Endothelial cell of umbilical vein (primary cell): ENCODE data around the gene SPEF2. TPM values are rescaled to one million over a fixed set of nuclear protein-coding genes. Genes with fewer than 3 reads are reported as not detected.

Source experiments
- BruUV-seq: library from RNA; stranded (reverse); fragments of 400-500 nt; replicated peaks from 2 replicates; lab custom pipeline; 2021; lab: Mats Ljungman, UMichigan
- CTCF ChIA-PET: fragments of 300-600, 350-600 bp; sonication (Branson Sonifier 250); formaldehyde crosslinking; loops from one replicate; lab custom pipeline; 2021; ENCODE audit warnings: antibody characterized with exemption, inconsistent platforms; lab: Charles Lee
- POLR2A ChIA-PET: fragments of 300-600, 350-600 bp; sonication (Branson Sonifier 250); formaldehyde crosslinking; loops from one replicate; lab custom pipeline; 2021; ENCODE audit warnings: antibody characterized with exemption, inconsistent platforms; lab: Charles Lee
- DNase-seq: peaks from one replicate; pipeline ENCODE4 v3.0.0-alpha.2; 2011; ENCODE audit warnings: low read depth, low spot score
- FAIRE-seq: peaks from 2 replicates; lab custom pipeline; 2011; peaks lifted over from hg19 to GRCh38; lab: Jason Lieb, UNC
- H2AFZ ChIP-seq: 2 replicates; pipeline ENCODE4 v1.6.0; 2012; ENCODE audit warnings: low read depth, low read length, control low read depth, inconsistent platforms
- H3K27ac ChIP-seq: 2 replicates; pipeline ENCODE4 v1.5.1; 2011; ENCODE audit warnings: low read depth, mild to moderate bottlenecking, control low read depth, low read length, moderate library complexity; ENCODE audit not compliant: insufficient read depth
- H3K27me3 ChIP-seq, 2 experiments: 2 replicates each; pipeline versions ENCODE4 v1.6.0 to v1.6.1; 2011; ENCODE audit warnings: low read length in 2 of 2, mixed read lengths in 1 of 2; ENCODE audit not compliant: control insufficient read depth in 2 of 2, insufficient read depth in 2 of 2
- H3K36me3 ChIP-seq, 2 experiments: 2 replicates in 1 of 2; 3 replicates in 1 of 2; pipeline ENCODE4 v1.5.1; 2011; ENCODE audit warnings: low read length in 2 of 2, mild to moderate bottlenecking in 1 of 2, moderate library complexity in 1 of 2; ENCODE audit not compliant: control insufficient read depth in 2 of 2, insufficient read depth in 2 of 2; ENCODE audit errors: extremely low read depth in 1 of 2
- H3K4me1 ChIP-seq: 3 replicates; pipeline ENCODE4 v1.5.1; 2011; ENCODE audit warnings: mild to moderate bottlenecking, low read length; ENCODE audit not compliant: control insufficient read depth, insufficient read depth; ENCODE audit errors: extremely low read depth
- H3K4me2 ChIP-seq: 2 replicates; pipeline ENCODE4 v1.6.1; 2011; ENCODE audit warnings: low read length, control low read depth, mixed read lengths; ENCODE audit not compliant: insufficient read depth
- H3K4me3 ChIP-seq, 3 experiments: fragments of 200-600 bp in 1 of 3; sonication (generic), shearing (Covaris generic) in 1 of 3; replicated peaks in 1 of 3; 2 replicates each; pipeline ENCODE4 v1.5.1; 2011 to 2016; ENCODE audit warnings: control low read depth in 3 of 3, low read length in 3 of 3, mild to moderate bottlenecking in 2 of 3, inconsistent platforms in 1 of 3, low read depth in 1 of 3, moderate library complexity in 1 of 3; ENCODE audit not compliant: insufficient read depth in 1 of 3
- H3K79me2 ChIP-seq: 2 replicates; pipeline ENCODE4 v1.6.0; 2012; ENCODE audit warnings: low read length, inconsistent platforms; ENCODE audit not compliant: control insufficient read depth, insufficient read depth
- H3K9ac ChIP-seq: replicated peaks from 2 replicates; pipeline ENCODE3; 2011; ENCODE audit warnings: low read length, control low read depth; ENCODE audit not compliant: insufficient read depth; ENCODE audit errors: extremely low read depth
- H3K9me1 ChIP-seq: replicated peaks from 3 replicates; pipeline ENCODE4 v1.6.0; 2011; ENCODE audit warnings: mild to moderate bottlenecking, low read length; ENCODE audit not compliant: control insufficient read depth, insufficient read depth; ENCODE audit errors: extremely low read depth
- H3K9me3 ChIP-seq: replicated peaks from 2 replicates; pipeline ENCODE4 v1.5.1; 2012; ENCODE audit warnings: low read length, inconsistent platforms; ENCODE audit not compliant: control insufficient read depth, insufficient read depth
- H4K20me1 ChIP-seq: replicated peaks from 2 replicates; pipeline ENCODE3; 2011; ENCODE audit warnings: mild to moderate bottlenecking, low read length; ENCODE audit not compliant: control insufficient read depth, insufficient read depth; ENCODE audit errors: extremely low read depth
- EZH2 ChIP-seq: IDR thresholded peaks from 2 replicates; pipeline ENCODE4 v1.6.1; 2012; ENCODE audit warnings: borderline replicate concordance, low read depth, mild to moderate bottlenecking, moderate library complexity, low read length, inconsistent platforms; ENCODE audit not compliant: severe bottlenecking
- FOS ChIP-seq: IDR thresholded peaks from 2 replicates; pipeline ENCODE4 v1.6.1; 2011; ENCODE audit warnings: mild to moderate bottlenecking, low read length, moderate library complexity, borderline replicate concordance; ENCODE audit not compliant: insufficient read depth
- GATA2 ChIP-seq: IDR thresholded peaks from 2 replicates; pipeline ENCODE4 v1.7.0; 2011; ENCODE audit warnings: low read depth, mild to moderate bottlenecking, moderate library complexity, mixed read lengths, low read length; ENCODE audit not compliant: insufficient read length, insufficient read depth
- JUN ChIP-seq: IDR thresholded peaks from 2 replicates; pipeline ENCODE4 v1.6.1; 2011; ENCODE audit warnings: borderline replicate concordance, low read depth; ENCODE audit not compliant: insufficient read length, insufficient read depth
- MYC ChIP-seq: IDR thresholded peaks from one replicate; pipeline ENCODE4 v1.6.1; 2011; ENCODE audit warnings: mild to moderate bottlenecking, low read depth, low read length
- dilution Hi-C: fragments of 300-500 bp; cut with MboI; formaldehyde crosslinking; loops from one replicate; pipeline ENCODE4 v1.15.0; 2019; ENCODE audit warnings: low sequenced_read_pairs; ENCODE audit not compliant: extremely low pct_ligation_motif_present
- intact Hi-C: fragments of 100-400 bp; cut with micrococcal nuclease; formaldehyde crosslinking; loops from one replicate; pipeline ENCODE4 v1.10.0; 2022
- polyA plus RNA-seq, 4 experiments: library from polyadenylated mRNA; depleted of rRNA in 3 of 4; stranded (reverse) in 3 of 4; unstranded in 1 of 4; fragments of >200 nt; gene quantifications; 2 replicates each; pipeline versions ENCODE4 v1.2.1 to v1.2.3, GENCODE V29; 2011 to 2012; ENCODE audit warnings: missing spikeins in 1 of 4
- total RNA-seq: library from RNA; stranded (reverse); gene quantifications from 2 replicates; pipeline ENCODE4 v1.2.3, GENCODE V29; 2021
- TF ChIP-seq, protein P1 (sequence below): IDR thresholded peaks from 2 replicates; pipeline ENCODE4 v1.6.1; 2011; ENCODE audit not compliant: insufficient read depth, insufficient read length

The SPEF2 gene
- total and polyA plus RNA-seq, 2 donors (not counting 3 experiments of a cell fraction or from before 2014, with no cell fraction given) = 0.28 to 0.73 TPM

DNA sequence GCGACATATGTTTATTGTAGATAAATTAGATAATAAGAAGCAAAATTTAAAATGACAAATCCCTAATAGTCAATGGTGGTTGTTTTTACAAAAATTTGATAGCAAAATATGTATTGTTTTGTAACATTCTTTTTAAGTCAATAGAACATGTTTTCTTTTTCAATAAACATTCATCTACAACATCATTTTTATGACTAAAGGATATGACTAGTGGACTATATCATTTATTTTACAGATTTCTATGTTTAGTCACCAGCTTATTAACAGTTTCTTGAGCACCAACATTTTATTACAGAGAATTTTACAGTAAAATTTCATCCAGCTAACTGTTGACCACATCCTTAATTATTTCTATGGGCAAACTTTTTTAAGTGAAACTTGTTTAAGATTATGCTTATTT, 124.3 kb downstream of the SPEF2 start:
- Histone ChIP-seq H3K9me3 (no peaks in the 10 kb centered on the region), H4K20me1 (no peaks in the 10 kb centered on the region), H2AFZ (no peak overlapping the region), H3K9me1 (no peaks in the 10 kb centered on the region), H3K79me2 (no peaks in the 10 kb centered on the region), H3K4me1 (no peaks in the 10 kb centered on the region), H3K4me2 (no peak overlapping the region), H3K27ac (no peak overlapping the region), H3K36me3 (no peaks in the 10 kb centered on the region), H3K9ac (no peak overlapping the region), H3K27me3 (no peaks in the 10 kb centered on the region), H3K4me3 (no peak overlapping the region)
- POLR2A ChIA-PET = no interaction called here
- FAIRE-seq (no peak), DNase-seq (no peak)
- TF ChIP-seq JUN = no peak
- peak; percentile 27 for TF ChIP-seq GATA2
- no TSS peak for BruUV-seq
- CTCF ChIA-PET = no interaction called here
- dilution Hi-C loops = no loop called here
- intact Hi-C loops = no loop called here

DNA sequence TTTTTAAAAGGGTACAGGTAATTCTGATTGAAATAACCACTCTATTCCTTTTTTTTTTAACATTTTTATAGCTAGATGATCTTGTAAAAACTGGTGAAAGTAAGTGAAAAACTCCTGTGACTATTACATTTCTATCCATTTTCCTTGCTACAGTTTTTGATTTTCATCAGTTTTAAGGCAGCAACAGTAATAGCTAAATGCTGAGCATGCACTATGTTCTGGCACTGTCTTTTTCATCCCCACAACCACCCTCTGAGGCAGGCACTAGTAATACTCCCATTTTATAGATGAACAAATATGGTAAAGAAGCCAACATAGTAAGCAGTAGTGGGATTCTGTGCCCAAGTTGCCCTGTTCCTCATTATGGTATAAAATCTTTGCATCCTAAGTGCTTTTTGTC, 126.0 kb downstream of the SPEF2 start:
- Histone ChIP-seq H3K9me1 (no peaks in the 10 kb centered on the region), H3K27ac (no peak overlapping the region), H4K20me1 (no peaks in the 10 kb centered on the region), H3K4me1 (no peaks in the 10 kb centered on the region), H3K4me3 (no peak overlapping the region), H3K9me3 (no peaks in the 10 kb centered on the region), H2AFZ (no peak overlapping the region), H3K4me2 (no peak overlapping the region), H3K9ac (no peak overlapping the region), H3K36me3 (no peaks in the 10 kb centered on the region), H3K79me2 (no peaks in the 10 kb centered on the region), H3K27me3 (no peaks in the 10 kb centered on the region)
- CTCF ChIA-PET = no interaction called here
- no peak for FAIRE-seq
- POLR2A ChIA-PET = no interaction called here
- BruUV-seq = no TSS peak
- TF ChIP-seq GATA2 = no peak
- no peak for TF ChIP-seq MYC
- no peak for TF ChIP-seq JUN
- TF ChIP-seq EZH2 = no peak
- TF ChIP-seq, protein P1, sequence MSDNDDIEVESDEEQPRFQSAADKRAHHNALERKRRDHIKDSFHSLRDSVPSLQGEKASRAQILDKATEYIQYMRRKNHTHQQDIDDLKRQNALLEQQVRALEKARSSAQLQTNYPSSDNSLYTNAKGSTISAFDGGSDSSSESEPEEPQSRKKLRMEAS = no peak
- TF ChIP-seq FOS = no peak
- intact Hi-C loops (no loop called here), dilution Hi-C loops (no loop called here)
- DNase-seq = no peak
